ENCODE measurements around the gene TEF.
A peak's percentile ranks its signal among the peaks of the same experiment; 100 is the strongest.

Gene TEF

DNA sequence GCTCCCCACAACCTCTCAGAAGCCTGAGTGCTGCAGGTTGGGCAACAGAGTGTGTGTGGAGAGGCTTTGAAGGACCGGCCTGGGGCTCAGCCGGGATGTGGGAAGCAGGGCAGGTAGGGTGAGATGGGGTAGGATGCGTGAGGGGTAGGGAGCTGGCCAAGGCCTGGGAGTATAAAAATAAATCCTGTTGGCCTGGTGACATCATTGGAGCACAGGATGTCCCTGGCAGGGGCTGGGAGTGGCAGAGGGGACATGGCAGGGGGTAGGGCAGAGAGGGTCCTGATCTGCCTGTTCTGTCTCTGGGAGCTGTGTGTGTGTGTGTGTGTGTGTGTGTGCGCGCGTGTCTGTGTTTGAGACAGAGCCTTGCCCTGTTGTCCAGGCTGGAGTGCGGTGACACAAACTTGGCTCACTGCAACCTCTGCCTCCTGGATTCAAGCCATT is 28.6 kb downstream of the TEF start:
- TF ChIP-seq, protein P1, sequence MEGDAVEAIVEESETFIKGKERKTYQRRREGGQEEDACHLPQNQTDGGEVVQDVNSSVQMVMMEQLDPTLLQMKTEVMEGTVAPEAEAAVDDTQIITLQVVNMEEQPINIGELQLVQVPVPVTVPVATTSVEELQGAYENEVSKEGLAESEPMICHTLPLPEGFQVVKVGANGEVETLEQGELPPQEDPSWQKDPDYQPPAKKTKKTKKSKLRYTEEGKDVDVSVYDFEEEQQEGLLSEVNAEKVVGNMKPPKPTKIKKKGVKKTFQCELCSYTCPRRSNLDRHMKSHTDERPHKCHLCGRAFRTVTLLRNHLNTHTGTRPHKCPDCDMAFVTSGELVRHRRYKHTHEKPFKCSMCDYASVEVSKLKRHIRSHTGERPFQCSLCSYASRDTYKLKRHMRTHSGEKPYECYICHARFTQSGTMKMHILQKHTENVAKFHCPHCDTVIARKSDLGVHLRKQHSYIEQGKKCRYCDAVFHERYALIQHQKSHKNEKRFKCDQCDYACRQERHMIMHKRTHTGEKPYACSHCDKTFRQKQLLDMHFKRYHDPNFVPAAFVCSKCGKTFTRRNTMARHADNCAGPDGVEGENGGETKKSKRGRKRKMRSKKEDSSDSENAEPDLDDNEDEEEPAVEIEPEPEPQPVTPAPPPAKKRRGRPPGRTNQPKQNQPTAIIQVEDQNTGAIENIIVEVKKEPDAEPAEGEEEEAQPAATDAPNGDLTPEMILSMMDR (conservative IDR thresholded peaks at IDR 0.05) = no peak
- no peak overlapping the region for H3K27ac ChIP-seq

DNA sequence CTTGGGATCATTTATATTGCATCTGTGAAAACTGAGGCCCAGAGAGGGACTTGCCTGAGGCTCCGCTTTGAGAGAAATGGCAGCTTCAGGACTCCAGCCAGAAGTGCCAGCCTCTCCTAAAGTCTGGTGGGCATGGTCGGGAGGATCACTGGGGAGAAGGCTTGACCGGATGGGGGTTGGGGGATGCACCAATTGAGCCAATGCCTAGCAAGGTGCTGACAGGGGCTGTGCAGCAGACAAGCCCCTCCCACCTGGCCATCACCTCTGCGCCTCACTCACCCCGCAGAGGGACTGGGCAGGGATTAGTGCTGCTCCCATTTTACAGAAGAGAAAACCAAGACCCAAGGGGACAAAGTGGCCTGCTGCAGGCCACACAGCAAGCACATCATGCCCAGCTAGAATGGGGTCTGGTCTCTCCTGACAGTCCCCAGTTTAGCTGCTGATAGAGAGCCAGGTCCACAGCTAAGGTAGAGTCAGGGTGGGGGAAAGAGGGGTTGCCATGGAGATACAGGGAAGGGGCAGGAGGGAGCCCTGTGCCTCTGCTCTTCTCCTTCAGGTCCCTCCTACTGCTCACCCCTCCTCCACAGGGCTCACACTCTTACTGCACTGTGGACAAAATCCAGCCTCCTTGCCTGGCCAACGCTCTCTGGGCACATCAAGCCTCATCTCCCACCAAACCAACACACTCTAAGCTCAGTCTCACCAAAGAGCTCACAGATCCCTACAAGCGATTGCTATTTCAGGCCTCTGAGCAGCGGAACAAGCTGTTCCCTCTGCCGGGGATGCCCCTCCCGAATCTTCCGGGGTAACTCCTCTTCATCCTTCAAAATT is 29.5 kb downstream of the TEF start:
- TF ChIP-seq, protein P1 (conservative IDR thresholded peaks at IDR 0.05) = no peak
- peak overlapping the region; percentile 94; the same call in 1 of the 2 replicates for H3K27ac ChIP-seq

DNA sequence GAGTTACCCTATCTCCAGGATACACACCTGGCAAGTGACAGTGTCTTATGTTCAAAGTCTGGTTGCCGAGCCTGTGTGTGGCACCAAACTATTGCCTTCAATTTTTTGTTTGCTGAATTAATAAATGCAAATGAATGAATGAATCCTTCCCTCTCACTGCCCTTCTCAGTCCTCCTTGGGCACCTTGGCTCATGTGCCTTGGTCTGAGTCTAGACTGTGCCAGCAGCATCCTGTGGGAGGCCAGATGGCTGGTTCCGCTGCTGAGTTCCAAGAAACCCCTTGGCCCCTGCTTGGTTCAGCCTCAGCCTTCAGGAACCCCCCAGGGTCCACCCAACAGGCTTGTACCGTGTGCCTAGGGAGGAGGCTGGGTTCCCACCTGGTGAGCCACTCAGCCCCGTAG is 33.8 kb downstream of the TEF start:
- TF ChIP-seq, protein P1 (conservative IDR thresholded peaks at IDR 0.05) = no peak
- peak overlapping the region; percentile 94 for H3K27ac ChIP-seq

DNA sequence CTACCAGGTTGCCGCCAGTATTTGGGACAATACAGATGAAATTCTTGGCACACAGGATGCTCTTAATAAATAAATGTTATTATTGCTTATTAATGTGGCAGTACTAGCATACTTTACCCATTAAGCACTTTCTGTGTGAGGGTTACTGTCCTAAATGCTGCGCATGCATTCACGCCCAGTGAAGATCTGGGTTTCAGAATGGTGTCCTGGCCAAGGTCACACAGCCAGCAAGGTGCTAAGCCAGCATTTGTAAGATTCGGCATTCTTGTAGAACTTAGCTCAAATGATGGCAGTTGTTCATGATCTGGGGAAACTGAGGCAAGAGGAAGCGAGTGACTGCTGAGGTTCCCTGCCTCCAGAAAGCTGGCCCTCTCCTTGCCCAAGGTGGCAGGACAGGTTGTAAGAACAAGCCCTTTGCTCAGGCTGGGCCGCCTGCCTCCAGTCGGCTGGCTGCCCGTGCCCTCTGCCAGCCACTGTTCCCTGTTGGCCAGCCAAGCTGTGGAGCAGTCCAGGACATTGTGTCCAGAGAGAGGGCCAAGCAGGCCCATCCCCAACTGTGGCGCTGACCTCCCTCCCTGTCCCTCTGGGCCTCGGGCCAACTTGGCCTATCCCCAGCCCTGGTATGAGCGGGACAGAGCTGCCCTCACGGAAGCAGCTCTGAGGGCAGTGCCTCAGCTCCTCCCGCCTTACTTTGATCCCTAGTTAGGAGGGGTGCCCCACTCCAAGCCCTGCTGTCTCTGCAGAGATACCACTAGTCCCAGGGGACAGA is 36.1 kb downstream of the TEF start:
- TF ChIP-seq, protein P1 (conservative IDR thresholded peaks at IDR 0.05) = no peak
- H3K27ac ChIP-seq = peak overlapping the region; percentile 94

DNA sequence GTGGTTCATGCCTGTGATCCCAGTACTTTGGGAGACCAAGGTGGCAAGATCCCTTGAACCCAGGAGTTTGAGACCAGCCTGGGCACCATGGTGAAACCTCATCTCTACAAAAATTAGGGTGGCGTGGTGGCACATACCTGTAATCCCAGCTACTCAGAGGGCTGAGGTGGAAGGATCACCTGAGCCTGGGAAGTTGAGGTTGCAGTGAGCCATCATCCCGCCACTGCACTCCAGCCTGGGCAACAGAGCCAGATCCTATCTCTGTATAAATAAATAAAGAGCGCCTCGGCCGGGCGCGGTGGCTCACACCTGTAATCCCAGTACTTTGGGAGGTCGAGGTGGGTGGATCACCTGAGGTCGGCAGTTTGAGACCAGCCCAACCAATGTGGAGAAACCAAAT is 37.0 kb downstream of the TEF start:
- TF ChIP-seq, protein P1 (conservative IDR thresholded peaks at IDR 0.05) = no peak
- H3K27ac ChIP-seq = peak overlapping the region; percentile 94

DNA sequence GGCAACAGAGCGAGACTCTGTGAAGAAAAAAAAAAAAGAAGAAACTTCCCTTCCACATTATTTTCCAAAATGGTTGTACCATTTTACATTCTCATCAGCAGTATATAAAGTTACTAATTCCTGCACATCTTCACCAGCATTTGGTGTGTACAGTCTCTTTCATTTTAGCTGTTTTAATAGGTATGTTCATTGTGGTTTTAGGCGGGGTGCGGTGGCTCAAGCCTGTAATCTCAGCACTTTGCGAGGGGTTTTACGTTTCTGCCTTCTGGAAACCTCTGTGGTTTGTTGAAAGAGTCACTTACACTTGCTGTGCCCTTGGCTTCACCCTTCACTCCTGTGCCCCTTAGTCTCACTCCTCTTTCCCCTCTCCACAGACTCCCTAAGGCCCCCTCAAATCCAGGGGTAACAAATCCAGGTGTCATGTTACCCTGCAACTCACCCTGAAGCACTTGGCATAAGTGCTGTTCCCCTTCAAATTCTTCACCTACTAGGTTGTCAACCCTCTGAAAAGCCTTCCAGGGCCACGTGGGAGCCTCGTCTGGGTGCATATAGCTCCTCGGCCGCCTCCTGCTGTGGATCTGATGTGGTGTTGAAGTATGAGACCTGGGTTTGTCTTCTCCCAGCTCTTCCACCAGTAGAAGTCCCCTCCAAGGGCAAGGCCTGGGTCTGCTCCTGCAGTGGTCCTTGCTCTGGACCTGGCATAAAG is 44.1 kb downstream of the TEF start:
- TF ChIP-seq, protein P1 (conservative IDR thresholded peaks at IDR 0.05) = no peak
- H3K27ac ChIP-seq = no peak overlapping the region

Measured in VCaP (cell line).